ENCODE results near the gene GRAMD2A.

GRAMD2A gene

DNA sequence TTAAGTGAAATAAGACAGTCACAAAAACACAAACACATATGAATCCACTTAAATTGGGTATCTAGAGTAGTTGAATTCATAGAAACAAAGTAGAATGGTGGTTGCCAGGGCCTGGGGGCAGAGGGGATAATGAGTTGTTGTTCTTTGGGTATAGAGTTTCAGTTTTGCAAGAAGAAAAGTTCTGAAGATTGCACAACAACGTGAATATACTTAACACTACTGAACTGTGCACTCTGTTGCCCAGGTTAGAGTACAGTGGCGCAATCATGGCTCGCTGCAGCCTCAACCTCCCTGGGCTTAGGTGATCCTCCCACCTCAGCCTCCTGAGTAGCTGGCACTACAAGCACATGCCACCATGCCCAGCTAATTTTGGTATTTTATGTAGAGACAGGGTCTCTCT lies 14.9 kb downstream of the GRAMD2A start (continued):
- peak; percentile 13; the same call in 1 of the 2 replicates for TF ChIP-seq ZNF391 (tag by site-specific recombination; IDR thresholded peaks at IDR 0.05; ENCODE audit: borderline replicate concordance, low read depth)
- peak; percentile 49; the same call in 1 of the 2 replicates for TF ChIP-seq ZNF843 (tag by site-specific recombination; IDR thresholded peaks at IDR 0.05)
- no peak for TF ChIP-seq ZNF530 (tag by site-specific recombination; IDR thresholded peaks at IDR 0.05; ENCODE audit: low read depth)
- no peak for TF ChIP-seq ZNF561 (tag by site-specific recombination; IDR thresholded peaks at IDR 0.05; ENCODE audit: borderline replicate concordance)
- TF ChIP-seq WT1 (tag by site-specific recombination; IDR thresholded peaks at IDR 0.05), result 0 out of 2 replicates have a peak, but pooled peaks have one; percentile 32
- peak; percentile 24; the same call in 1 of the 2 replicates for TF ChIP-seq ZNF2 (tag by site-specific recombination; IDR thresholded peaks at IDR 0.05)
- TF ChIP-seq KLF16 (tag by site-specific recombination; IDR thresholded peaks at IDR 0.05), result no peak
- no peak for TF ChIP-seq BCL11B (tag by site-specific recombination; IDR thresholded peaks at IDR 0.05; ENCODE audit: low read depth)
- TF ChIP-seq ZNF155 (tag by site-specific recombination; IDR thresholded peaks at IDR 0.05), result no peak
- TF ChIP-seq HOXC10 (CRISPR knock-in tag; IDR thresholded peaks at IDR 0.05), result no peak
- no peak for TF ChIP-seq ZNF433 (tag by site-specific recombination; IDR thresholded peaks at IDR 0.05; ENCODE audit: low read depth)
- peak; percentile 91; the same call in 1 of the 2 replicates for TF ChIP-seq MZF1 (tag by site-specific recombination; IDR thresholded peaks at IDR 0.05; ENCODE audit: borderline replicate concordance)
- no peak for TF ChIP-seq SETDB1 (IDR thresholded peaks at IDR 0.05; ENCODE audit: insufficient read length, low read length)
- TF ChIP-seq ZNF140 (tag by site-specific recombination; IDR thresholded peaks at IDR 0.05), result no peak
- no peak for TF ChIP-seq TCF7L2 (IDR thresholded peaks at IDR 0.05; ENCODE audit: borderline replicate concordance, low read depth, low read length)
- no peak for TF ChIP-seq ZNF747 (tag by site-specific recombination; IDR thresholded peaks at IDR 0.05)
- TF ChIP-seq, protein P1, sequence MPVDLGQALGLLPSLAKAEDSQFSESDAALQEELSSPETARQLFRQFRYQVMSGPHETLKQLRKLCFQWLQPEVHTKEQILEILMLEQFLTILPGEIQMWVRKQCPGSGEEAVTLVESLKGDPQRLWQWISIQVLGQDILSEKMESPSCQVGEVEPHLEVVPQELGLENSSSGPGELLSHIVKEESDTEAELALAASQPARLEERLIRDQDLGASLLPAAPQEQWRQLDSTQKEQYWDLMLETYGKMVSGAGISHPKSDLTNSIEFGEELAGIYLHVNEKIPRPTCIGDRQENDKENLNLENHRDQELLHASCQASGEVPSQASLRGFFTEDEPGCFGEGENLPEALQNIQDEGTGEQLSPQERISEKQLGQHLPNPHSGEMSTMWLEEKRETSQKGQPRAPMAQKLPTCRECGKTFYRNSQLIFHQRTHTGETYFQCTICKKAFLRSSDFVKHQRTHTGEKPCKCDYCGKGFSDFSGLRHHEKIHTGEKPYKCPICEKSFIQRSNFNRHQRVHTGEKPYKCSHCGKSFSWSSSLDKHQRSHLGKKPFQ (tag by site-specific recombination; IDR thresholded peaks at IDR 0.05), result no peak
- TF ChIP-seq, protein P2, sequence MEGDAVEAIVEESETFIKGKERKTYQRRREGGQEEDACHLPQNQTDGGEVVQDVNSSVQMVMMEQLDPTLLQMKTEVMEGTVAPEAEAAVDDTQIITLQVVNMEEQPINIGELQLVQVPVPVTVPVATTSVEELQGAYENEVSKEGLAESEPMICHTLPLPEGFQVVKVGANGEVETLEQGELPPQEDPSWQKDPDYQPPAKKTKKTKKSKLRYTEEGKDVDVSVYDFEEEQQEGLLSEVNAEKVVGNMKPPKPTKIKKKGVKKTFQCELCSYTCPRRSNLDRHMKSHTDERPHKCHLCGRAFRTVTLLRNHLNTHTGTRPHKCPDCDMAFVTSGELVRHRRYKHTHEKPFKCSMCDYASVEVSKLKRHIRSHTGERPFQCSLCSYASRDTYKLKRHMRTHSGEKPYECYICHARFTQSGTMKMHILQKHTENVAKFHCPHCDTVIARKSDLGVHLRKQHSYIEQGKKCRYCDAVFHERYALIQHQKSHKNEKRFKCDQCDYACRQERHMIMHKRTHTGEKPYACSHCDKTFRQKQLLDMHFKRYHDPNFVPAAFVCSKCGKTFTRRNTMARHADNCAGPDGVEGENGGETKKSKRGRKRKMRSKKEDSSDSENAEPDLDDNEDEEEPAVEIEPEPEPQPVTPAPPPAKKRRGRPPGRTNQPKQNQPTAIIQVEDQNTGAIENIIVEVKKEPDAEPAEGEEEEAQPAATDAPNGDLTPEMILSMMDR (tag by site-specific recombination; IDR thresholded peaks at IDR 0.05), result no peak

- Histone ChIP-seq H3K27ac (ENCODE audit: extremely low read depth, low read depth, low read length) (no peak overlapping the region), H3K4me1 (ENCODE audit: control insufficient read depth, insufficient read depth, low read length) (peaks cover 8% of the 10 kb centered on the region), H3K36me3 (ENCODE audit: control insufficient read depth in 2 of 2, insufficient read depth in 1 of 2, low read length in 2 of 2) (no peaks in the 10 kb centered on the region), H3K9me3 (ENCODE audit: control insufficient read depth, insufficient read depth, low read depth, low read length) (no peaks in the 10 kb centered on the region), H3K4me3 (ENCODE audit: low read depth, low read length) (no peak overlapping the region)
- TF ChIP-seq HOXD13 (CRISPR knock-in tag; IDR thresholded peaks at IDR 0.05; ENCODE audit: borderline replicate concordance) (no peak), ZNF48 (tag by site-specific recombination; IDR thresholded peaks at IDR 0.05) (no peak), ZNF768 (tag by site-specific recombination; IDR thresholded peaks at IDR 0.05) (no peak)
- TF ChIP-seq, protein P3, sequence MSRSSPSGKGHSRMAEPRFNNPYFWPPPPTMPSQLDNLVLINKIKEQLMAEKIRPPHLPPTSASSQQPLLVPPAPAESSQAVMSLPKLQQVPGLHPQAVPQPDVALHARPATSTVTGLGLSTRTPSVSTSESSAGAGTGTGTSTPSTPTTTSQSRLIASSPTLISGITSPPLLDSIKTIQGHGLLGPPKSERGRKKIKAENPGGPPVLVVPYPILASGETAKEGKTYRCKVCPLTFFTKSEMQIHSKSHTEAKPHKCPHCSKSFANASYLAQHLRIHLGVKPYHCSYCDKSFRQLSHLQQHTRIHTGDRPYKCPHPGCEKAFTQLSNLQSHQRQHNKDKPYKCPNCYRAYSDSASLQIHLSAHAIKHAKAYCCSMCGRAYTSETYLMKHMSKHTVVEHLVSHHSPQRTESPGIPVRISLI (tag by site-specific recombination; IDR thresholded peaks at IDR 0.05), result peak; percentile 91
- ChIA-PET CTCF (no interaction called here), POLR2A (no interaction called here)
Measured at GRCh38 chr15:72182244-72182643, 15.3 kb downstream of the GRAMD2A start.

Measured in HEK293 (cell line).